ENCODE results near the gene FZR1. TPM values are rescaled to one million over a fixed set of nuclear protein-coding genes. Genes with fewer than 3 reads are reported as not detected.

The FZR1 gene
- total and polyA plus RNA-seq, 9 of the 15 experiments (the other 6 are each of a cell fraction or from before 2014, with no cell fraction given) = 0.18 to 48.0 (median 22.2) TPM

GRCh38 chr19:3520166-3521103 lies 14.3 kb downstream of the FZR1 start (continued):
- TF ChIP-seq ZNF766 (CRISPR knock-in tag; conservative IDR thresholded peaks at IDR 0.05) (0 out of 2 replicates have a peak, but pooled peaks have one; percentile 5), VEZF1 (CRISPR knock-in tag; IDR thresholded peaks at IDR 0.05) (peak; percentile 51; the same call in 1 of the 2 replicates), ZNF12 (CRISPR knock-in tag; IDR thresholded peaks at IDR 0.05) (peak; percentile 75; the same call in 1 of the 2 replicates), CBFB (CRISPR knock-in tag; IDR thresholded peaks at IDR 0.05) (peak; percentile 98), E2F6 (IDR thresholded peaks at IDR 0.05; ENCODE audit: borderline replicate concordance in 1 of 2, extremely low read depth in 1 of 2, insufficient read depth in 1 of 2, insufficient read length in 1 of 2, low read depth in 1 of 2, low read length in 1 of 2, poor library complexity in 1 of 2, severe bottlenecking in 1 of 2) (peak; percentile 81 to 94), BRD9 (IDR thresholded peaks at IDR 0.05; ENCODE audit: low read depth, partially characterized antibody) (peak; percentile 74), ZNF384 (IDR thresholded peaks at IDR 0.05; ENCODE audit: low read depth, low read length) (0 out of 2 replicates have a peak, but pooled peaks have one; percentile 21), ZNF311 (CRISPR knock-in tag; IDR thresholded peaks at IDR 0.05) (peak; percentile 75; the same call in 1 of the 2 replicates), ZNF699 (CRISPR knock-in tag; IDR thresholded peaks at IDR 0.05; ENCODE audit: insufficient replicate concordance) (no peak), IFI16 (CRISPR knock-in tag; IDR thresholded peaks at IDR 0.05) (no peak), HDAC2 (IDR thresholded peaks at IDR 0.05) (0 out of 2 replicates have a peak, but pooled peaks have one; percentile 58), ZMIZ1 (IDR thresholded peaks at IDR 0.05; ENCODE audit: low read depth in 2 of 2, low read length in 2 of 2) (peak in 1 of 2 experiments; percentile 63; a peak in 2 of 4 replicates), TFAP4 (CRISPR knock-in tag; IDR thresholded peaks at IDR 0.05; ENCODE audit: borderline replicate concordance) (peak; percentile 97), ELF2 (CRISPR knock-in tag; IDR thresholded peaks at IDR 0.05) (peak; percentile 22; the same call in 1 of the 2 replicates), ZC3H4 (CRISPR knock-in tag; IDR thresholded peaks at IDR 0.05; ENCODE audit: borderline replicate concordance) (0 out of 2 replicates have a peak, but pooled peaks have one; percentile 70), HNRNPK (IDR thresholded peaks at IDR 0.05; ENCODE audit: low read depth, low read length, poor library complexity, severe bottlenecking) (no peak), RAD51 (IDR thresholded peaks at IDR 0.05; ENCODE audit: borderline replicate concordance, low read depth) (peak; percentile 29; the same call in 1 of the 2 replicates), HDAC6 (IDR thresholded peaks at IDR 0.05; ENCODE audit: low read depth, low read length) (no peak)
